HUES6 (cell line): Measurements from ENCODE around the gene TMTC2.
A peak's percentile ranks its signal among the peaks of the same experiment; 100 is the strongest.

ENCODE experiments used
- H3K27ac ChIP-seq: 2 replicates; pipeline ENCODE4 v1.7.0; 2013; ENCODE audit warnings: low read depth, mild to moderate bottlenecking, low read length, inconsistent platforms
- H3K27me3 ChIP-seq: 2 replicates; pipeline ENCODE4 v1.6.1; 2013; ENCODE audit warnings: low read length; ENCODE audit not compliant: control insufficient read depth, insufficient read depth
- H3K36me3 ChIP-seq: 2 replicates; pipeline ENCODE4 v1.6.1; 2013; ENCODE audit warnings: low read length; ENCODE audit not compliant: control insufficient read depth, insufficient read depth
- H3K4me1 ChIP-seq: 2 replicates; pipeline ENCODE4 v1.6.1; 2013; ENCODE audit warnings: low read length; ENCODE audit not compliant: control insufficient read depth, insufficient read depth
- H3K4me3 ChIP-seq: 2 replicates; pipeline ENCODE4 v1.5.1; 2013; ENCODE audit warnings: low read depth, low read length
- H3K9ac ChIP-seq: one replicate; pipeline ENCODE4 v1.6.1; 2013; ENCODE audit warnings: mild to moderate bottlenecking, low read length
- H3K9me3 ChIP-seq: 2 replicates; pipeline ENCODE4 v1.6.1; 2013; ENCODE audit warnings: low read depth, low read length; ENCODE audit not compliant: control insufficient read depth, insufficient read depth

TMTC2 gene

GRCh38 chr12:82682851-82683261 is 3.9 kb upstream of the TMTC2 start:
- Histone ChIP-seq H3K9ac (no peak overlapping the region), H3K4me1 (no peaks in the 10 kb centered on the region; the same call in 1 of the 2 replicates), H3K27ac (no peak overlapping the region), H3K36me3 (no peaks in the 10 kb centered on the region), H3K9me3 (no peaks in the 10 kb centered on the region), H3K27me3 (no peaks in the 10 kb centered on the region), H3K4me3 (no peak overlapping the region)

GRCh38 chr12:82685790-82686167 is 927 bp upstream of the TMTC2 start:
- Histone ChIP-seq H3K9me3 (no peaks in the 10 kb centered on the region), H3K27ac (no peak overlapping the region), H3K4me1 (peaks cover 10% of the 10 kb centered on the region), H3K9ac (peak overlapping the region; percentile 62), H3K4me3 (peak overlapping the region; percentile 79), H3K36me3 (no peaks in the 10 kb centered on the region), H3K27me3 (peaks cover 9% of the 10 kb centered on the region; the same call in 1 of the 2 replicates)

- Histone ChIP-seq H3K27ac (peak overlapping the region; percentile 10; the same call in 1 of the 2 replicates), H3K36me3 (no peaks in the 10 kb centered on the region), H3K27me3 (peaks cover 9% of the 10 kb centered on the region; the same call in 1 of the 2 replicates), H3K9ac (peak overlapping the region; percentile 83), H3K9me3 (no peaks in the 10 kb centered on the region), H3K4me1 (peaks cover 10% of the 10 kb centered on the region), H3K4me3 (peak overlapping the region; percentile 79)
Measured at GRCh38 chr12:82687021-82688011, 610 bp downstream of the TMTC2 start.

DNA sequence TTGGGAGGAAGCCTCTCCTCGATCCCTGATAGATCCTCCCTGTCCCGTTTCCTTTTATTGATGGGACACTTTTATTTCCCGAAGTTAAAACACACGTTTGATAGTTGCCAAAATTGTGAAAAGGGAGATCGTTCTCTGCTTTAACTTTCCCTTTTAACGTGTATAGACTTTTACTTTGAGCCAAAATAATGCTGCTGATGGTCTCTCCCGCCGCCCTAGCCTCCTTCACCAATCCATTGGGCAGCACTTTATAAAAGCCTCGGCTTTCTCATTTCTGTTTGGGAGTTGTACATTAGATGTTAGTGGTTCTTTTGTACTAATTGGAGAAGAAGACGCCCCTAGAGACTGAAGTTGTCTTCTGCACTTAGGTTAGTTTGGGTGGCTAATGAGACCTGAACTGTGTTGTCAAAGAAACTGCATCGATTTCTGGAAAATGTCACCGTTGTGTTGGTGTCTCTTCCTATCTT is 1.4 kb downstream of the TMTC2 start:
- Histone ChIP-seq H3K4me3 (peak overlapping the region; percentile 79), H3K9me3 (no peaks in the 10 kb centered on the region), H3K4me1 (peaks cover 10% of the 10 kb centered on the region; the same call in 1 of the 2 replicates), H3K27ac (no peak overlapping the region), H3K27me3 (peaks cover 9% of the 10 kb centered on the region; the same call in 1 of the 2 replicates), H3K36me3 (peaks cover 4% of the 10 kb centered on the region; the same call in 1 of the 2 replicates), H3K9ac (peak overlapping the region; percentile 59)

GRCh38 chr12:82688596-82688995 is 1.9 kb downstream of the TMTC2 start:
- H3K4me1 ChIP-seq: peaks cover 10% of the 10 kb centered on the region; the same call in 1 of the 2 replicates
- H3K9ac ChIP-seq: no peak overlapping the region
- no peaks in the 10 kb centered on the region for H3K9me3 ChIP-seq
- peak overlapping the region; percentile 79 for H3K4me3 ChIP-seq
- no peak overlapping the region for H3K27ac ChIP-seq
- H3K27me3 ChIP-seq: peaks cover 9% of the 10 kb centered on the region; the same call in 1 of the 2 replicates
- H3K36me3 ChIP-seq: peaks cover 7% of the 10 kb centered on the region; the same call in 1 of the 2 replicates

DNA sequence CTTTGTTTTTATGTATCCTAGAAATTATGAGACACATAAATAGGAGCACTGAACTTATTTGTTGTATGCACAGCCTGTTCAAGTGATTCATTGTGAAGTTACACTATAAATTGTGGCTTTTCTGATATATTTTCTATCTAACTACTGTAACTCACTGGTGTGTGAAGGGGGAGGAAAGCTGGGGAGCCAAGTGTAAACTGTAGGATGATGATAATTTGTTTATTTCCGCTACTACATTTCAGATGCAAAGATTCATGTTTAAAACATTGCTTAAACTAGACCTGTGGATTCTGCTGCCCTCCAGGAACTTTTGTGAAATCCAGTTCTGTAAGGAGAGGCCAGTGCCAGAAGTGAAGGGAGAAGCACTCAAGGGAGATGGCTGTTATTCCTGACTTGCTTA is 3.3 kb downstream of the TMTC2 start:
- Histone ChIP-seq H3K9ac (no peak overlapping the region), H3K4me3 (no peak overlapping the region), H3K4me1 (peaks cover 11% of the 10 kb centered on the region; the same call in 1 of the 2 replicates), H3K27ac (no peak overlapping the region), H3K27me3 (peaks cover 9% of the 10 kb centered on the region; the same call in 1 of the 2 replicates), H3K9me3 (no peaks in the 10 kb centered on the region), H3K36me3 (peaks cover 7% of the 10 kb centered on the region; the same call in 1 of the 2 replicates)

DNA sequence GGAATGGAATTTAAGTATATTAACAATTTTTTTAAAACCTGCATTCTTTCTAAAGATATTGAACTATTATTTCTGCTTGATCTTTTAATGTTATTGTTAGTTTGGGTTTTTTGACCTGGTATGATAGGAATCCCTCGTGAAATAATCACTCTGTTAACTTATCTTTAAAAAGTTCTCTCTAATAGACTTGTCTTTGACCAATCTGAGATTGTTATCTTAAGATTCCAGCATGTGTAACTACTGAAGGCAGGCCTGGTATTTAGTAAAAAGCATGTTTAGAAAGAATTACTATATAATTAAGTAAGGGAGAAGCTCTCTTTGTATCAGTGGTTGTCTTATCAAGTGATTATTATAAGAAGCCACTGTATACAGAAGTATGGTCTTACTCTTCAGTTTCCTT is 4.8 kb downstream of the TMTC2 start:
- H3K9me3 ChIP-seq: no peaks in the 10 kb centered on the region
- H3K4me3 ChIP-seq: no peak overlapping the region
- no peak overlapping the region for H3K27ac ChIP-seq
- H3K4me1 ChIP-seq: peaks cover 17% of the 10 kb centered on the region; the same call in 1 of the 2 replicates
- no peak overlapping the region for H3K9ac ChIP-seq
- H3K36me3 ChIP-seq: peaks cover 7% of the 10 kb centered on the region; the same call in 1 of the 2 replicates
- H3K27me3 ChIP-seq: peaks cover 9% of the 10 kb centered on the region; the same call in 1 of the 2 replicates

DNA sequence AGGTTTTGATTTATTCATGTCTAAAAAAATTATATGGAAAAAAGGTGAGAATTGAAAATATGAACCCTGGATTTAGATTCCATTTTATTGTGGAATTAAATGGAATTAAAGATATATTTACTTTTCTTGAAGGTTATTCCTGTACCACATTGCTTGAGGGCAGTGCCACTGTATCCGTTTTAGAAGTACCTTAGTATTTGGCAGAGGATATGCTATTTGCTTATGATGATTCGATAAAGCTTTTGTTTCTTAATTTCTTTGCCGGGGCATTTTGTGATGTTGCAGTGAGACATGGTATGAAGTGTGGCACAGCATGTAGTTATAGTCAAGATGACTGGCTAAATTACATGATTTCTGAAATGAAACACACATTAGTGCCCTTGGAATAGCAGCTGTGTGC is 7.6 kb downstream of the TMTC2 start:
- Histone ChIP-seq H3K9ac (no peak overlapping the region), H3K4me1 (peaks cover 7% of the 10 kb centered on the region; the same call in 1 of the 2 replicates), H3K9me3 (no peaks in the 10 kb centered on the region), H3K27ac (no peak overlapping the region), H3K27me3 (no peaks in the 10 kb centered on the region), H3K36me3 (peaks cover 7% of the 10 kb centered on the region; the same call in 1 of the 2 replicates), H3K4me3 (no peak overlapping the region)

GRCh38 chr12:82694970-82695369 is 8.3 kb downstream of the TMTC2 start:
- H3K36me3 ChIP-seq: peaks cover 7% of the 10 kb centered on the region; the same call in 1 of the 2 replicates
- peaks cover 7% of the 10 kb centered on the region; the same call in 1 of the 2 replicates for H3K4me1 ChIP-seq
- no peak overlapping the region for H3K9ac ChIP-seq
- no peaks in the 10 kb centered on the region for H3K9me3 ChIP-seq
- H3K27ac ChIP-seq: no peak overlapping the region
- H3K27me3 ChIP-seq: no peaks in the 10 kb centered on the region
- H3K4me3 ChIP-seq: no peak overlapping the region

DNA sequence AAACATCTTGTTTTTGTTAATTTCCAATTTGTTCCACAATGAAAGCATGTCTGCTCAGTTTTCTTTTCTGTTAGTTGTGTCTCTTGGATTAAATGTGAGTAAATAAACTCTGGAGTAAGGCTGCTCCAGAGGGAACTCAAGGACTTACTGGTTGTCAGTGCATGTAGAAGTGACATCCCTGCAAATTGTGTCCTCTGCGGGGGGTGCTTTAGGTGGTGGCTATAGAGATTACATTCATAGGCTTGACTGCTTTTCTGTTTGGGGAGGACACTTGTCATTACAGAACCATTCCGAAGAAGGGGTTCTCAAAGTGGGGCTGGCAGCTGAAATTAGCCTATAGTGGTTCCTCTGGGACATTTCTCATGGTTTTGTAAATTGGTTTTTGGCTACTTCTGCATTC is 8.8 kb downstream of the TMTC2 start:
- no peak overlapping the region for H3K27ac ChIP-seq
- H3K27me3 ChIP-seq: no peaks in the 10 kb centered on the region
- no peak overlapping the region for H3K9ac ChIP-seq
- peaks cover 7% of the 10 kb centered on the region; the same call in 1 of the 2 replicates for H3K4me1 ChIP-seq
- peaks cover 7% of the 10 kb centered on the region; the same call in 1 of the 2 replicates for H3K36me3 ChIP-seq
- H3K4me3 ChIP-seq: no peak overlapping the region
- no peaks in the 10 kb centered on the region for H3K9me3 ChIP-seq

GRCh38 chr12:82696543-82696942 is 9.8 kb downstream of the TMTC2 start:
- H3K4me1 ChIP-seq: peaks cover 7% of the 10 kb centered on the region; the same call in 1 of the 2 replicates
- H3K9me3 ChIP-seq: no peaks in the 10 kb centered on the region
- no peak overlapping the region for H3K9ac ChIP-seq
- H3K27me3 ChIP-seq: no peaks in the 10 kb centered on the region
- H3K27ac ChIP-seq: no peak overlapping the region
- H3K36me3 ChIP-seq: peaks cover 7% of the 10 kb centered on the region; the same call in 1 of the 2 replicates
- H3K4me3 ChIP-seq: no peak overlapping the region
